K562 (cell line): ENCODE results near the gene AMBRA1.

Source experiments
- CTCF ChIP-seq, 3 experiments: IDR thresholded peaks in 2 of 3; conservative IDR thresholded peaks in 1 of 3; 2 replicates each; pipeline ENCODE4 v1.5.1; 2011 to 2012; ENCODE audit warnings: low read length in 3 of 3, mild to moderate bottlenecking in 3 of 3, control low read depth in 2 of 3, improper control_type of control experiment in 1 of 3, inconsistent platforms in 1 of 3, low read depth in 1 of 3, mixed read lengths in 1 of 3, moderate library complexity in 1 of 3; ENCODE audit not compliant: insufficient read depth in 2 of 3
- MAFK ChIP-seq: IDR thresholded peaks from 2 replicates; pipeline ENCODE4 v1.6.1; 2011; ENCODE audit warnings: low read length, improper control_type of control experiment
- NCOA6 ChIP-seq: fragments of 450-650 bp; IDR thresholded peaks from 2 replicates; pipeline ENCODE4 v1.6.1; 2017; ENCODE audit warnings: mild to moderate bottlenecking
- RCOR1 ChIP-seq, 2 experiments: IDR thresholded peaks; 2 replicates each; pipeline ENCODE4 v1.6.1; 2012; ENCODE audit warnings: low read depth in 2 of 2, low read length in 2 of 2, borderline replicate concordance in 1 of 2, improper control_type of control experiment in 1 of 2
- RFX5 ChIP-seq: IDR thresholded peaks from 2 replicates; pipeline ENCODE4 v1.6.1; 2011; ENCODE audit warnings: low read depth, mild to moderate bottlenecking, improper control_type of control experiment, low read length
- RNF2 ChIP-seq: sonication (generic); IDR thresholded peaks from 2 replicates; pipeline ENCODE4 v1.6.1; 2016
- TOE1 ChIP-seq, 2 experiments: fragments of 450-650 bp in 1 of 2; sonication (generic) in 1 of 2; formaldehyde crosslinking in 1 of 2; IDR thresholded peaks; 2 replicates each; pipeline versions ENCODE4 v1.7.1 to v1.8.0; 2016 to 2022; ENCODE audit warnings: borderline replicate concordance in 2 of 2, mild to moderate bottlenecking in 2 of 2, antibody characterized with exemption in 1 of 2, inconsistent platforms in 1 of 2, low read depth in 1 of 2, missing genetic modification reagents in 1 of 2, moderate library complexity in 1 of 2
- ZNF639 ChIP-seq, 2 experiments: fragments of 200-800 bp in 1 of 2; sonication (Bioruptor generic) in 1 of 2; sonication (generic) in 1 of 2; formaldehyde crosslinking in 1 of 2; IDR thresholded peaks in 1 of 2; conservative IDR thresholded peaks in 1 of 2; 2 replicates each; pipeline versions ENCODE4 v1.5.0 to v1.6.1; 2016 to 2020; ENCODE audit warnings: missing compliant biosample characterization in 1 of 2, missing genetic modification characterization in 1 of 2, missing genetic modification reagents in 1 of 2
- TF ChIP-seq, protein P1 (sequence below), 2 experiments: fragments of 450-650 bp; formaldehyde crosslinking in 1 of 2; IDR thresholded peaks; 2 replicates each; pipeline versions ENCODE4 v1.4.0 to v1.6.1; 2014 to 2020; ENCODE audit warnings: mild to moderate bottlenecking in 2 of 2, borderline replicate concordance in 1 of 2, low read depth in 1 of 2
- TF ChIP-seq, protein P2 (sequence below): fragments of 450-650 bp; formaldehyde crosslinking; IDR thresholded peaks from 2 replicates; pipeline ENCODE4 v1.4.0; 2022; ENCODE audit warnings: missing genetic modification characterization

GRCh38 chr11:46512261-46512881 is 81.5 kb downstream of the AMBRA1 start:
- TF ChIP-seq NCOA6 (no peak), RNF2 (no peak), CTCF (IDR thresholded peaks at IDR 0.05 in 2 of 3, conservative IDR thresholded peaks at IDR 0.05 in 1 of 3; ENCODE audit: insufficient read depth in 2 of 3, low read depth in 1 of 3, low read length in 3 of 3) (no peak), TOE1 (IDR thresholded peaks at IDR 0.05; ENCODE audit: borderline replicate concordance) (no peak), TOE1 (CRISPR knock-in tag; IDR thresholded peaks at IDR 0.05; ENCODE audit: borderline replicate concordance, low read depth) (no peak), RFX5 (no peak), ZNF639 (CRISPR knock-in tag; conservative IDR thresholded peaks at IDR 0.05 in 1 of 2, IDR thresholded peaks at IDR 0.05 in 1 of 2) (no peak), MAFK (no peak), RCOR1 (IDR thresholded peaks at IDR 0.05; ENCODE audit: borderline replicate concordance in 1 of 2, low read depth in 2 of 2, low read length in 2 of 2) (no peak)
- TF ChIP-seq, protein P1, sequence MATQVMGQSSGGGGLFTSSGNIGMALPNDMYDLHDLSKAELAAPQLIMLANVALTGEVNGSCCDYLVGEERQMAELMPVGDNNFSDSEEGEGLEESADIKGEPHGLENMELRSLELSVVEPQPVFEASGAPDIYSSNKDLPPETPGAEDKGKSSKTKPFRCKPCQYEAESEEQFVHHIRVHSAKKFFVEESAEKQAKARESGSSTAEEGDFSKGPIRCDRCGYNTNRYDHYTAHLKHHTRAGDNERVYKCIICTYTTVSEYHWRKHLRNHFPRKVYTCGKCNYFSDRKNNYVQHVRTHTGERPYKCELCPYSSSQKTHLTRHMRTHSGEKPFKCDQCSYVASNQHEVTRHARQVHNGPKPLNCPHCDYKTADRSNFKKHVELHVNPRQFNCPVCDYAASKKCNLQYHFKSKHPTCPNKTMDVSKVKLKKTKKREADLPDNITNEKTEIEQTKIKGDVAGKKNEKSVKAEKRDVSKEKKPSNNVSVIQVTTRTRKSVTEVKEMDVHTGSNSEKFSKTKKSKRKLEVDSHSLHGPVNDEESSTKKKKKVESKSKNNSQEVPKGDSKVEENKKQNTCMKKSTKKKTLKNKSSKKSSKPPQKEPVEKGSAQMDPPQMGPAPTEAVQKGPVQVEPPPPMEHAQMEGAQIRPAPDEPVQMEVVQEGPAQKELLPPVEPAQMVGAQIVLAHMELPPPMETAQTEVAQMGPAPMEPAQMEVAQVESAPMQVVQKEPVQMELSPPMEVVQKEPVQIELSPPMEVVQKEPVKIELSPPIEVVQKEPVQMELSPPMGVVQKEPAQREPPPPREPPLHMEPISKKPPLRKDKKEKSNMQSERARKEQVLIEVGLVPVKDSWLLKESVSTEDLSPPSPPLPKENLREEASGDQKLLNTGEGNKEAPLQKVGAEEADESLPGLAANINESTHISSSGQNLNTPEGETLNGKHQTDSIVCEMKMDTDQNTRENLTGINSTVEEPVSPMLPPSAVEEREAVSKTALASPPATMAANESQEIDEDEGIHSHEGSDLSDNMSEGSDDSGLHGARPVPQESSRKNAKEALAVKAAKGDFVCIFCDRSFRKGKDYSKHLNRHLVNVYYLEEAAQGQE (IDR thresholded peaks at IDR 0.05; ENCODE audit: borderline replicate concordance) = no peak
- TF ChIP-seq, protein P1 (CRISPR knock-in tag; IDR thresholded peaks at IDR 0.05; ENCODE audit: low read depth) = no peak
- TF ChIP-seq, protein P2, sequence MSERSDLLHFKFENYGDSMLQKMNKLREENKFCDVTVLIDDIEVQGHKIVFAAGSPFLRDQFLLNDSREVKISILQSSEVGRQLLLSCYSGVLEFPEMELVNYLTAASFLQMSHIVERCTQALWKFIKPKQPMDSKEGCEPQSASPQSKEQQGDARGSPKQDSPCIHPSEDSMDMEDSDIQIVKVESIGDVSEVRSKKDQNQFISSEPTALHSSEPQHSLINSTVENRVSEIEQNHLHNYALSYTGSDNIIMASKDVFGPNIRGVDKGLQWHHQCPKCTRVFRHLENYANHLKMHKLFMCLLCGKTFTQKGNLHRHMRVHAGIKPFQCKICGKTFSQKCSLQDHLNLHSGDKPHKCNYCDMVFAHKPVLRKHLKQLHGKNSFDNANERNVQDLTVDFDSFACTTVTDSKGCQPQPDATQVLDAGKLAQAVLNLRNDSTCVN = no peak
